ENCODE measurements around the gene ZRANB1.
"Not testable (repeated sequence)": the region's sequence is repeated elsewhere in the genome, so short reads cannot be mapped to it uniquely, and the experiment has no call there.

ZRANB1 gene

GRCh38 chr10:124988753-124989152, 46.8 kb downstream of the ZRANB1 start:
- intact Hi-C loops (cut with DNase I), result not testable (repeated sequence)
- peak in 1 of 42 donors; percentile 32 for DNase-seq

GRCh38 chr10:124989526-124989925, 47.6 kb downstream of the ZRANB1 start:
- intact Hi-C loops (cut with DNase I), result no loop called here
- peak in 4 of 42 donors; percentile 2 to 19 (median 12) for DNase-seq

GRCh38 chr10:124990671-124991625, 49.0 kb downstream of the ZRANB1 start:
- peak in 4 of 42 donors; percentile 8 to 34 (median 20) for DNase-seq
- intact Hi-C loops (cut with DNase I), result loop anchor here (10.0 kb wide), 1 partner anchor 76 kb away; no protein-coding TSS in a partner anchor

GRCh38 chr10:124991835-124992234, 49.9 kb downstream of the ZRANB1 start:
- DNase-seq, result peak in 2 of 42 donors; percentile 7 to 16
- intact Hi-C loops (cut with DNase I), result loop anchor here (2.0 to 10.0 kb wide), 2 partner anchors 69 to 77 kb away; no protein-coding TSS in a partner anchor

GRCh38 chr10:124992462-124993344, 50.8 kb downstream of the ZRANB1 start:
- peak in 40 of 42 donors; percentile 44 to 95 (median 80) for DNase-seq
- intact Hi-C loops (cut with DNase I), result loop anchor here (2.0 to 10.0 kb wide), 2 partner anchors 68 to 78 kb away; no protein-coding TSS in a partner anchor

GRCh38 chr10:124993345-124993708, 51.4 kb downstream of the ZRANB1 start:
- intact Hi-C loops (cut with DNase I), result loop anchor here (2.0 to 10.0 kb wide), 2 partner anchors 67 to 79 kb away; no protein-coding TSS in a partner anchor
- DNase-seq, result peak in 1 of 42 donors; percentile 20

GRCh38 chr10:124993736-124994451, 52.0 kb downstream of the ZRANB1 start:
- intact Hi-C loops (cut with DNase I), result loop anchor here (2.0 to 10.0 kb wide), 2 partner anchors 67 to 79 kb away; no protein-coding TSS in a partner anchor
- peak in 8 of 42 donors; percentile 1 to 34 (median 11) for DNase-seq

- peak in 23 of 42 donors; percentile 6 to 70 (median 53) for DNase-seq
- intact Hi-C loops (cut with DNase I), result loop anchor here (5.0 to 10.0 kb wide), 2 partner anchors 80 to 157 kb away; no protein-coding TSS in a partner anchor
These were observed 52.9 kb downstream of the ZRANB1 start for GRCh38 chr10:124994573-124995473.

GRCh38 chr10:124995605-124996004, 53.7 kb downstream of the ZRANB1 start:
- intact Hi-C loops (cut with DNase I), result loop anchor here (5.0 to 10.0 kb wide), 2 partner anchors 81 to 157 kb away; no protein-coding TSS in a partner anchor
- peak in 15 of 42 donors; percentile 1 to 42 (median 15) for DNase-seq

GRCh38 chr10:124996127-124996853, 54.4 kb downstream of the ZRANB1 start:
- peak in 14 of 42 donors; percentile 1 to 35 (median 12) for DNase-seq
- intact Hi-C loops (cut with DNase I), result loop anchor here (5.0 to 10.0 kb wide), 2 partner anchors 81 to 156 kb away; no protein-coding TSS in a partner anchor

- intact Hi-C loops (cut with DNase I), result loop anchor here (5.0 to 10.0 kb wide), 2 partner anchors 82 to 155 kb away; no protein-coding TSS in a partner anchor
- DNase-seq, result peak in 11 of 42 donors; percentile 1 to 40 (median 12)
These were observed 54.9 kb downstream of the ZRANB1 start for GRCh38 chr10:124996854-124997215.

GRCh38 chr10:124997306-124997705, 55.4 kb downstream of the ZRANB1 start:
- intact Hi-C loops (cut with DNase I), result loop anchor here (5.0 to 10.0 kb wide), 2 partner anchors 83 to 155 kb away; no protein-coding TSS in a partner anchor
- peak in 17 of 42 donors; percentile 0 to 39 (median 10) for DNase-seq

GRCh38 chr10:124997771-124998623, 56.1 kb downstream of the ZRANB1 start:
- peak in 25 of 42 donors; percentile 0 to 42 (median 13) for DNase-seq
- intact Hi-C loops (cut with DNase I), result loop anchor here (5.0 to 10.0 kb wide), 2 partner anchors 83 to 154 kb away; no protein-coding TSS in a partner anchor

GRCh38 chr10:124998624-124999291, 56.8 kb downstream of the ZRANB1 start:
- intact Hi-C loops (cut with DNase I), result loop anchor here (5.0 to 10.0 kb wide), 2 partner anchors 84 to 154 kb away; no protein-coding TSS in a partner anchor
- peak in 22 of 42 donors; percentile 1 to 37 (median 12) for DNase-seq

All from head of caudate nucleus (tissue), 42 donors.